ENCODE measurements around the gene CNTFR. TPM values are rescaled to one million over a fixed set of nuclear protein-coding genes. Genes with fewer than 3 reads are reported as not detected.
A peak's percentile ranks its signal among the peaks of the same experiment; 100 is the strongest.

CNTFR gene
- total RNA-seq, 1 donor from 2014 or later: 7.4 TPM

DNA sequence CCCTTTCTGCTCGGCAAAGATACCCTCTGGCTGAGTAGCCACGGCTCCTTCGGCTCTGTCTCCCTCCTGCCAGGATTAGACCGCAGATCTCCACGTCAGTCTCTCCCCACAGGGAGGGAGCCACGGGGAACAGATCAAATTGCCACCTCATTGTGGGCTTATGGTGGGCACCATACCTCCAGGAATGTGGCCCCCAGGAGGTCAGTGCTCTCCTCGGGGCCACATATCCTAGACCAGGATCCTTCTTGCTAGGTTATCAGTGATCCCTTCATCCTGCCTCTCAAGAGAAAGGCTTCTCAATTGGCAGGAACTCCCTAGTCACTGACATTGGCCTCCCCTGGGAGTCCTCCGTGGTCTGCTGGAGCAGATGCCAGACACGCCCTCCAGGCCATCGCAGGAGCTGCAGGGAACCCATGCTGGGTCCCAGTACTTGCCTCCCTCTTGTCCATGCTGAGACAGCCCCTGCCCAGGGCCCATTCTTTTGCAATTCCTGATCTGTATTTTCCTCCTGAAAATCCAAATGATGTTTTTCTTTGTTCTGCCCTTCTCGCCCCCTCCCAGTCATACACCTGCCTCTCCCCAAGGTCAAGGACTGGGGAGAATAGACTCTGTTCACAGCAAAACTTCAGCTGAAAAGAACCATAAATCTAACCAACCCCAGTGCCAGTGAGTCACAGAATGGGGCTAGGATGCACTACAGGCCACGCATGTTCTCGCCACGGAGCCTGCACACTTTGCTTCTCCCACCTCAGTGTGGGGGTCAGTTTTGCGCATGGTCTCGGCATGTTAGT is 35.1 kb downstream of the CNTFR start:
- TF ChIP-seq CTCF (IDR thresholded peaks at IDR 0.05; ENCODE audit: insufficient read depth, low read depth, low read length) (no peak), EZH2 (IDR thresholded peaks at IDR 0.05; ENCODE audit: insufficient read depth, low read length) (no peak)
- Histone ChIP-seq H3K27me3 (ENCODE audit: insufficient read depth, low read length) (peaks cover 8% of the 10 kb centered on the region), H4K20me1 (ENCODE audit: insufficient read depth, low read length) (no peaks in the 10 kb centered on the region), H3K9me3 (ENCODE audit: insufficient read depth, low read depth, low read length) (no peaks in the 10 kb centered on the region), H3K27ac (ENCODE audit: low read depth, low read length) (no peak overlapping the region), H2AFZ (ENCODE audit: low read depth, low read length) (no peak overlapping the region), H3K9ac (ENCODE audit: low read length) (no peak overlapping the region), H3K4me3 (ENCODE audit: insufficient read depth, low read depth, low read length) (no peak overlapping the region), H3K36me3 (ENCODE audit: insufficient read depth, low read length) (no peaks in the 10 kb centered on the region), H3K4me1 (ENCODE audit: insufficient read depth, low read length) (no peaks in the 10 kb centered on the region), H3K79me2 (ENCODE audit: insufficient read depth, low read length) (no peaks in the 10 kb centered on the region), H3K4me2 (ENCODE audit: low read length) (no peak overlapping the region)
- H3K27me3 Mint-ChIP-seq (ENCODE audit: low read depth, unreplicated experiment): peaks cover 39% of the 10 kb centered on the region
- DNase-seq (ENCODE audit: low read depth) (no peak), FAIRE-seq (no peak)
- peaks cover 14% of the 10 kb centered on the region for H3K4me1 Mint-ChIP-seq (ENCODE audit: low read depth, unreplicated experiment)
- peaks cover 5% of the 10 kb centered on the region for H3K36me3 Mint-ChIP-seq (ENCODE audit: low read depth, unreplicated experiment)
- no peak overlapping the region for H3K4me3 Mint-ChIP-seq (ENCODE audit: unreplicated experiment)
- no peaks in the 10 kb centered on the region for H3K9me3 Mint-ChIP-seq (ENCODE audit: unreplicated experiment)
- H3K27ac Mint-ChIP-seq (ENCODE audit: unreplicated experiment): peak overlapping the region; percentile 75

DNA sequence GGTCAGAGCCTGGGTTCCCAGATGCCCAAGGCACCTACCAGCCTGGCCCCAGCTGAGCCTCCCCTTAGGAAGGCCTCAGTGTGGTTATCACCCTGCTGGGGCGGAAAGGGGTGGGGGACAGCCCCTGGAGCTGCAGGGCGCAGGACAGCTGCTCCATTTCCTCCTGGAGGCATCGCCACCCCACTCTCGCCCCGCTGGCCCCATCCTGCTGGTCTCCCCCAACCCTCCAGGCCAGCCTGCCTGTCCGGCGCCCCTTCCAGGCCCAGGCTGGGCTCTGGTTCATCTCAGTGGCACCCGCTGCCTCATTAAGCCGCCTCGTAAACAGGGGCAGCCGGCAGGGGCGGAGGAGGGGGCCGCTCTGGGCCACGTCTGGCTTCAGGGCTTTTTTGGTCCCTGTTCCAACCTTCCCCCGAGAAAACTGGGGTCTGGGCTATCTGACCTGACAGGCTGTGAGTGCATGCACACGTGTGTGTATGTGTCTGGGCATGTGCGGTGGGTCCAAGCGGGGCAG is 36.0 kb downstream of the CNTFR start:
- H3K27me3 Mint-ChIP-seq (ENCODE audit: low read depth, unreplicated experiment): peaks cover 44% of the 10 kb centered on the region
- H3K27ac Mint-ChIP-seq (ENCODE audit: unreplicated experiment): no peak overlapping the region
- Histone ChIP-seq H3K36me3 (ENCODE audit: insufficient read depth, low read length) (no peaks in the 10 kb centered on the region), H3K4me3 (ENCODE audit: insufficient read depth, low read depth, low read length) (no peak overlapping the region), H3K27me3 (ENCODE audit: insufficient read depth, low read length) (peaks cover 7% of the 10 kb centered on the region), H2AFZ (ENCODE audit: low read depth, low read length) (no peak overlapping the region), H3K4me2 (ENCODE audit: low read length) (no peak overlapping the region), H3K4me1 (ENCODE audit: insufficient read depth, low read length) (no peaks in the 10 kb centered on the region), H3K79me2 (ENCODE audit: insufficient read depth, low read length) (no peaks in the 10 kb centered on the region), H3K9ac (ENCODE audit: low read length) (no peak overlapping the region), H3K9me3 (ENCODE audit: insufficient read depth, low read depth, low read length) (no peaks in the 10 kb centered on the region), H4K20me1 (ENCODE audit: insufficient read depth, low read length) (no peaks in the 10 kb centered on the region), H3K27ac (ENCODE audit: low read depth, low read length) (no peak overlapping the region)
- no peaks in the 10 kb centered on the region for H3K9me3 Mint-ChIP-seq (ENCODE audit: unreplicated experiment)
- H3K4me1 Mint-ChIP-seq (ENCODE audit: low read depth, unreplicated experiment): peaks cover 6% of the 10 kb centered on the region
- DNase-seq (ENCODE audit: low read depth) (no peak), FAIRE-seq (no peak)
- H3K4me3 Mint-ChIP-seq (ENCODE audit: unreplicated experiment): no peak overlapping the region
- no peak for TF ChIP-seq CTCF (IDR thresholded peaks at IDR 0.05; ENCODE audit: insufficient read depth, low read depth, low read length)
- TF ChIP-seq EZH2 (IDR thresholded peaks at IDR 0.05; ENCODE audit: insufficient read depth, low read length): no peak
- H3K36me3 Mint-ChIP-seq (ENCODE audit: low read depth, unreplicated experiment): peaks cover 5% of the 10 kb centered on the region

DNA sequence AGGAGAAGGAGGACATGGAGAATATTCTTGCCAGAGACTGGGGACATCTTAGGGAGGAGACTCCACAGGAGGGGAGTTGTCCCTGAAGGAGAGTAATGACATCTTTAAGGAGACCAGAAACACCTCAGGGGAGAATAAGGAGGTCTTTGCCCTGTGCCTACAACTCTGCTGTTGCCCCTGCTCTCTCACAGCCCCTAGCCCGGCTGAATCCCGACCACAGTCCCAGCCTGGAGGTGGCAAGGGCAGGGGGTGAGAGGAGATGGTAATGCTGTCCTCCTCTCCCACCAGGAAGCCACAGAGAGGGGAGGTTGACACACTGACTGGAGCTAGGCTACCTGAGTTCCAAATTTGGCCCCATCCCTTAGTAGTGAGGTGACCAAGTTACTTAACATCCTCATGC is 36.5 kb downstream of the CNTFR start:
- no peaks in the 10 kb centered on the region for H4K20me1 ChIP-seq (ENCODE audit: insufficient read depth, low read length)
- Mint-ChIP-seq H3K9me3 (ENCODE audit: unreplicated experiment) (no peaks in the 10 kb centered on the region), H3K4me3 (ENCODE audit: unreplicated experiment) (no peak overlapping the region), H3K27ac (ENCODE audit: unreplicated experiment) (no peak overlapping the region), H3K4me1 (ENCODE audit: low read depth, unreplicated experiment) (peaks cover 6% of the 10 kb centered on the region), H3K36me3 (ENCODE audit: low read depth, unreplicated experiment) (peaks cover 6% of the 10 kb centered on the region), H3K27me3 (ENCODE audit: low read depth, unreplicated experiment) (peaks cover 49% of the 10 kb centered on the region)
- no peak overlapping the region for H3K4me2 ChIP-seq (ENCODE audit: low read length)
- DNase-seq (ENCODE audit: low read depth) (no peak), FAIRE-seq (no peak)
- peaks cover 7% of the 10 kb centered on the region for H3K27me3 ChIP-seq (ENCODE audit: insufficient read depth, low read length)
- H3K9me3 ChIP-seq (ENCODE audit: insufficient read depth, low read depth, low read length): no peaks in the 10 kb centered on the region
- H3K9ac ChIP-seq (ENCODE audit: low read length): no peak overlapping the region
- H3K36me3 ChIP-seq (ENCODE audit: insufficient read depth, low read length): no peaks in the 10 kb centered on the region
- no peaks in the 10 kb centered on the region for H3K79me2 ChIP-seq (ENCODE audit: insufficient read depth, low read length)
- TF ChIP-seq CTCF (IDR thresholded peaks at IDR 0.05; ENCODE audit: insufficient read depth, low read depth, low read length) (no peak), EZH2 (IDR thresholded peaks at IDR 0.05; ENCODE audit: insufficient read depth, low read length) (no peak)
- no peaks in the 10 kb centered on the region for H3K4me1 ChIP-seq (ENCODE audit: insufficient read depth, low read length)
- H2AFZ ChIP-seq (ENCODE audit: low read depth, low read length): no peak overlapping the region
- no peak overlapping the region for H3K4me3 ChIP-seq (ENCODE audit: insufficient read depth, low read depth, low read length)
- no peak overlapping the region for H3K27ac ChIP-seq (ENCODE audit: low read depth, low read length)

Data from astrocyte (in vitro differentiated cells and primary cell).